Activated naive CD4-positive, alpha-beta T cell treated with anti-CD3 and anti-CD28 coated beads for 36 hours (primary cell): ENCODE results near the gene SYT15. TPM values are rescaled to one million over a fixed set of nuclear protein-coding genes. Genes with fewer than 3 reads are reported as not detected.

ENCODE experiments used
- CTCF ChIA-PET: fragments of 350-600 bp; sonication (Branson Sonifier 250); formaldehyde crosslinking; loops from one replicate; lab custom pipeline; 2021; ENCODE audit warnings: antibody characterized with exemption; lab: Charles Lee
- DNase-seq: peaks from one replicate; pipeline ENCODE4 v3.0.0-alpha.2; 2020
- H3K27ac Mint-ChIP-seq: one replicate; pipeline ENCODE4 v1.8.0; 2021; ENCODE audit warnings: mild to moderate bottlenecking, mixed read lengths
- H3K27me3 Mint-ChIP-seq: one replicate; pipeline ENCODE4 v1.8.0; 2021; ENCODE audit warnings: low read depth, mixed read lengths
- H3K36me3 Mint-ChIP-seq: one replicate; pipeline ENCODE4 v1.8.0; 2021; ENCODE audit warnings: low read depth, mixed read lengths
- H3K4me1 Mint-ChIP-seq: one replicate; pipeline ENCODE4 v1.8.0; 2021; ENCODE audit warnings: low read depth, mixed read lengths
- H3K4me3 Mint-ChIP-seq: one replicate; pipeline ENCODE4 v1.8.0; 2021; ENCODE audit warnings: mild to moderate bottlenecking, moderate library complexity, mixed read lengths
- H3K9me3 Mint-ChIP-seq: one replicate; pipeline ENCODE4 v1.8.0; 2021; ENCODE audit warnings: mixed read lengths
- intact Hi-C: fragments of 100-400 bp; cut with micrococcal nuclease; formaldehyde crosslinking; loops from one replicate; pipeline ENCODE4 v1.15.1; 2023
- total RNA-seq, 2 experiments: library from RNA; stranded (reverse); gene quantifications; one replicate each; pipeline ENCODE4 v1.2.3, GENCODE V29; 2021

The SYT15 gene
- total RNA-seq, 2 experiments from 2014 or later: 0.30 to 0.43 TPM

DNA sequence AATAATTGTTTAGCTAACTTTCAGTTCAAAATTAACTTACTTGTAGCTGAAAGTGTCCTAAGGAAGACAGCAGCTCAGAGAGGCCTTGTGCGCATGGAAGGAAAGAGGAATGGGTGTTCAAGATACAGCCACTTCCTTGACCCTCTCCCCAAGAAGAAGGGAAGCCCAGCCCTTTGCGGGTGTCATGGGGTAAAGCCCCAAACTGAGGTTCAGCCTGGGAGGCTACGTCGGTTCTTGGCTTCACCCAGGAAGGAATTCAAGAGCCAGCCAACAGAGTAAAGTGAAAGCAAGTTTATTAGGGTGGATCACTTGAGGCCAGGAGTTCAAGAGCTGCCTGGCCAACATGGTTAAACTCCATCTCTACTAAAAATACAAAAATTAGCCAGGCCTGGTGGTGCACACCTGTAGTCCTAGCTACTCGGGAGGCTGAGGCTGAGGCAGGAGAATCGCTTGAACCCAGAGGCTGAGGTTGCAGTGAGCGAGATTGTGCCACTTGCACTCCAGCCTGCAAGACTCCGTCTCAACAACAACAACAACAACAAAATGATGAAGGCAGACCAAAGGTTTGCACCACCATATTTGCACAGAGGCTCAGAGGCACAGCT lies 38.4 kb upstream of the SYT15 start:
- intact Hi-C loops: no loop called here
- DNase-seq: no peak
- no peak overlapping the region for H3K4me3 Mint-ChIP-seq
- H3K4me1 Mint-ChIP-seq: peaks cover 5% of the 10 kb centered on the region
- H3K36me3 Mint-ChIP-seq: no peaks in the 10 kb centered on the region
- CTCF ChIA-PET: interaction anchor here (1.1 kb wide), 1 partner anchor 12 kb away, joined by 4 read pairs; no protein-coding TSS in a partner anchor
- no peak overlapping the region for H3K27ac Mint-ChIP-seq
- peaks cover 46% of the 10 kb centered on the region for H3K27me3 Mint-ChIP-seq
- no peaks in the 10 kb centered on the region for H3K9me3 Mint-ChIP-seq

GRCh38 chr10:46541017-46541661 lies 37.8 kb upstream of the SYT15 start:
- H3K4me3 Mint-ChIP-seq: no peak overlapping the region
- peaks cover 46% of the 10 kb centered on the region for H3K27me3 Mint-ChIP-seq
- H3K9me3 Mint-ChIP-seq: no peaks in the 10 kb centered on the region
- no peaks in the 10 kb centered on the region for H3K36me3 Mint-ChIP-seq
- peaks cover 5% of the 10 kb centered on the region for H3K4me1 Mint-ChIP-seq
- H3K27ac Mint-ChIP-seq: no peak overlapping the region
- intact Hi-C loops: no loop called here
- DNase-seq: no peak
- CTCF ChIA-PET: interaction anchor here (1.1 kb wide), 1 partner anchor 11 kb away, joined by 4 read pairs; no protein-coding TSS in a partner anchor

- intact Hi-C loops: no loop called here
- no peak overlapping the region for H3K4me3 Mint-ChIP-seq
- no peaks in the 10 kb centered on the region for H3K36me3 Mint-ChIP-seq
- CTCF ChIA-PET: no interaction called here
- peak; percentile 3 for DNase-seq
- H3K27ac Mint-ChIP-seq: no peak overlapping the region
- no peaks in the 10 kb centered on the region for H3K9me3 Mint-ChIP-seq
- peaks cover 43% of the 10 kb centered on the region for H3K27me3 Mint-ChIP-seq
- peaks cover 5% of the 10 kb centered on the region for H3K4me1 Mint-ChIP-seq
Measured at GRCh38 chr10:46541735-46542566, 37.0 kb upstream of the SYT15 start.

DNA sequence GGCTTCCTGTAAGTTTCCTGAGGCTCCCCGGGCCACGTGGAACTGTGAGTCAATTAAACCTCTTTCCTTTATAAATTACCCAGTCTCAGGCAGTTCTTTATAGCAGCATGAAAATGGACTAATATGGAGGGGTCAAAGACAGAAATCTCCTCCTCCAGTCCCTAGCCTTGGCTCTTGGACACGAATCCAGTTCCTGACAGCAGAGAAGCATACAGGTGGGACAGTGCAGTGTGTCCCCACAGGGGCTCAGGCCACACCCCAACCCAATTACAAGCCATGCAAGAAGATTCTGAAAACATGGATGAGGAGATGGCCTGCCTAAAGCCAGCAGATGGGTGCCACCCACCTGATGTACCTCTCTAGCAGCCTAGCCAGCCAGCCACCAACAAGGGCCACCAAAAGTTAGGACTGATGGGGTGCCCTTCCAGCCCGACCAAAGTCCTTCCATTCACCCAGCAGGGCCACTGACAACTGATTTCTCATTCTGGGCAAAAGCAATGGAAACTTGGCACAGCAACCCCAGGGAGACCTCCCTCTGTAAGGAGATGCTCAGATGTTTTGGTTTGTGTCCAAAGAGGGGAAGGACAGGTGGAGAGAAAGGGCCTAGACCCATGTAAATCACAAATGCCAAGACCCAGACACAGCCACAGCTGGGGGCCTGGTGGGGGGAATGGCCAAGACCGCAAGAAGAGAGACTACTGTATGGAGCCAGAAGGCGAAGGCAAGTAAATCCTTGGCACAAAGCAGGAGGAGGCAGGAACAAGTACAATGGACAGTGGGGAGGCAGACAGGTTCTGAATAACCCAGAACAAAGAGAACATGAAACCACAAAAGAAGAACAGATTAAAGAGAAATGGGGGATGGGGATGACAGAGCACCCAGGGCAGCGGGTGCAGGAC lies 36.1 kb upstream of the SYT15 start:
- intact Hi-C loops: no loop called here
- peak; percentile 3 for DNase-seq
- CTCF ChIA-PET: interaction anchor here (0.8 kb wide), 1 partner anchor 9 kb away, joined by 4 read pairs; no protein-coding TSS in a partner anchor
- no peaks in the 10 kb centered on the region for H3K36me3 Mint-ChIP-seq
- H3K27ac Mint-ChIP-seq: no peak overlapping the region
- H3K4me3 Mint-ChIP-seq: no peak overlapping the region
- H3K4me1 Mint-ChIP-seq: peaks cover 5% of the 10 kb centered on the region
- H3K9me3 Mint-ChIP-seq: no peaks in the 10 kb centered on the region
- H3K27me3 Mint-ChIP-seq: peaks cover 37% of the 10 kb centered on the region

- intact Hi-C loops: no loop called here
Measured at GRCh38 chr10:46543466-46544377, 35.2 kb upstream of the SYT15 start.

DNA sequence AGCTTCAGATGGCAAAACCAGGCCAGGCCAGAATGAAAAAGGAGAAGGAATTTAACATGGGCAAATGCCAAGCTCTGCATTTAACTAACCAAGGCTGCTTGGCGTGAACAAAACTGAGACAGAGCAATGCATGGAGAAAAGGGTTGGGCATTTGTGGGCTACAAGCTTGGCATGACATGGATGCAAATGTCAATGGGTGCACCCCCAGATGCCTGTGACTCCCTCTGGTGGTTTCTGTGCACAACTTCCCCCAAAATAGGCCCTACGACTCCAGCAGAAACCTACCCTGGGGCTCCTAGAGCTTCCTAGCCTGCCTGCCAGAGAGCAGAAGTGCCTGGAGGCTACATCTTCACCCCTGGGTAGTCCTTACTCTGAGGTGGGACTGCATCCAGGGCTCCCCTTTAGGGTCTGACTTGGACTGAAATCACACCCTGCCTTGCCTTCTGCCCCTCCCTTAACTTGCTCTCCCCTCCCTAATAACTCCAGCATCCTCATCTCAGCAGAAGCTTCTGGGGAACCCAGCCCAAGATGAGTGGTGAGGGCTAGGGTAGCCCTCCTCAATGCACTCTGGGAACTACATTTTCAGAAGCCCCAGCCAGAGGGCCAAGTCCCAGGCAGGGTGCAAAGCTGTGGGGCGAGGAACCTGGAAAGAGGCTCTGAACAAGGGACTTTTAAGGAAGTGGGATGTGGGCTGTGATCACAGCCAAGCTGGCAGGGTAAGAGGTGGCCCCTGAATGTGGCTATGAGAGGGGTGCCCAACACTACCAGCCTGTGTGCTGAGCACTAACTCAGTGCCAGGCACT lies 33.7 kb upstream of the SYT15 start:
- H3K4me1 Mint-ChIP-seq: peaks cover 5% of the 10 kb centered on the region
- no peak overlapping the region for H3K4me3 Mint-ChIP-seq
- no peaks in the 10 kb centered on the region for H3K9me3 Mint-ChIP-seq
- intact Hi-C loops: no loop called here
- H3K27ac Mint-ChIP-seq: no peak overlapping the region
- H3K36me3 Mint-ChIP-seq: no peaks in the 10 kb centered on the region
- peak; percentile 9 for DNase-seq
- peaks cover 22% of the 10 kb centered on the region for H3K27me3 Mint-ChIP-seq
- CTCF ChIA-PET: interaction anchor here (0.6 to 1.1 kb wide), 4 partner anchors 9 to 1295 kb away, joined by 3 to 5 read pairs (median 3); no protein-coding TSS in a partner anchor

More at GRCh38 chr10:46543466-46544377, 35.2 kb upstream of the SYT15 start:
- H3K4me3 Mint-ChIP-seq: no peak overlapping the region
- CTCF ChIA-PET: interaction anchor here (0.8 kb wide), 1 partner anchor 8 kb away, joined by 4 read pairs; no protein-coding TSS in a partner anchor
- H3K4me1 Mint-ChIP-seq: peaks cover 5% of the 10 kb centered on the region
- H3K27me3 Mint-ChIP-seq: peaks cover 32% of the 10 kb centered on the region
- peak; percentile 1 for DNase-seq
- no peaks in the 10 kb centered on the region for H3K36me3 Mint-ChIP-seq
- H3K27ac Mint-ChIP-seq: no peak overlapping the region
- H3K9me3 Mint-ChIP-seq: no peaks in the 10 kb centered on the region

DNA sequence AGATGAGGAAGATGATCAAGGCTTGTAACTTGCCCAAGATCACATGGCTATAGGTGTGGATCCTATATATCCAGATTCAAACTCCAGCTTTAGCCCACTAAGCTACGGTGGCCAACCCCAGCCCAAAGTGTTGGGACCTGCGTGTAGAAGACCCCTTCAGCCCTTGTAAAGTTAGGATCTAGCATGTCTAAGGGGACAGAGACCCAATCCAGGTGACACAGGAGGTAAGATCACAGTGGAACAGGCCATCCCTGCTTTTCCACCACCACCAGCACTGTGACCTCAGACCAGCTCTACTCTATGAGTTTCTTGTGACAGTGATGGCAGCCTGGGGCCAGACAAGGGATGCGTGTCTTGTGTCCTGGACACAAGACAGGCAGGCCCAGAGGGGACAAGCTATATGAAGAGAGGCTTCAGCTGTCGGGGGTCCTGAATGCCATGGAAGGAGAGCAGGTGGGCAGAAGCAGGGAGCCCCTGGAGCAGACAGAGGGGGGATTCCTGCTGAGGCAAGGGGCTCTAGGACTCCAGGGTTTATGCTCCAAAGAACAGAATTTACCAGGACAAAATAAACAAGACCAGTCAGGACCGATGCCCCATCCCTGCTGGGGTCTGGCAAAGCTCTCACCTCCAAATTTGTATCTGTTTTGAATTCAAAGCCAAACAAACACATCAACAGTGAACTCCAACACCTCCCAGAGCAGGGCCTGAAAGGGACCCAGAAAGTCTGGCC lies 32.9 kb upstream of the SYT15 start:
- intact Hi-C loops: no loop called here
- Mint-ChIP-seq H3K4me3 (no peak overlapping the region), H3K4me1 (peaks cover 3% of the 10 kb centered on the region), H3K27ac (no peak overlapping the region), H3K9me3 (no peaks in the 10 kb centered on the region), H3K36me3 (no peaks in the 10 kb centered on the region), H3K27me3 (peaks cover 14% of the 10 kb centered on the region)
- CTCF ChIA-PET: interaction anchor here (0.7 to 1.1 kb wide), 2 partner anchors 8 to 318 kb away, joined by 3 read pairs; no protein-coding TSS in a partner anchor
- DNase-seq: peak; percentile 2

DNA sequence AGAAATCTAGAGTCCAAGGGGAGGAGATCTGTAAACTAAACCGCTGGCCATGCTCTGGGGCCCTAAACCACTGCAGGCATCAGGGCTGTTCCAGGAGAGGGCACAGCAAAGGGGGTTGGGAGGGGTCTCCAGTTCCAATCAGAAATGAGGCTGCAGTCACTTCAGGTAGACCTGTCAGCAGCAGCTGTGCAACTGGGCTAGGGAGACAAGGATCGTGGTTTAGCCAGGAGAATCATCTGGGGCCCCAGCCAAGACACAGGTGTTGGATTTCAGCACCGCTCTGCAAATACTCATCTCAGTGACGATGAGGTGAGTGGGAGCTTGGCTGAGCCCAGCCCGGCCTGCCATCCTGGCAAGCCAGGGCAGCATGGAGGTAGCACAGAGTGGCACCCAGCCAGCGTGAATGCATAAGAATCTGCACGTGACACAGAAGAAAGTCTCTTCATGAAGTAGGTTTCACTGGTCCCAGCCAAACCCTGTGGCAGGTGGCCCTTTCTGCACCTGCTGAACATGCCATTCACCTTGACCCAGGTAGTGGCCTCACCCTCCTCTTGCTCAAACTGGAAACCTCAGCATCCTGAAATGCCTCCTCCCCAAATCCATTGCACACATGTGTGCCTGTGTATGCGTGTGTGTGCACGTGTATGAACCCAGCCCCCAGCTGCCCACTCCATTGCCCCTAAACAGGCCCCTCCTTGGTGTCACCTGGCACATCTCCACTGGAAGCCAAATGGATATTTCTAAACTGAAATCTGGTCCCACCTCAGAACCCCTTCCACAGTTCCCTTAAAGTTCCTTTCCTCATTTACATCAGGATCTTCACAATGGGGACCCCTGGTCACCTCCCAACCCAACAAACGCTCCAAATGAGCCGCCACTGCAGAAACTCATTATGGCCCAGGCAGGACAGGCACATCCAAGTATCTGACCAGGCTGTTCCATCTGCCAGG lies 32.1 kb upstream of the SYT15 start:
- peak; percentile 3 for DNase-seq
- H3K9me3 Mint-ChIP-seq: no peaks in the 10 kb centered on the region
- no peaks in the 10 kb centered on the region for H3K36me3 Mint-ChIP-seq
- peaks cover 3% of the 10 kb centered on the region for H3K4me1 Mint-ChIP-seq
- no peak overlapping the region for H3K27ac Mint-ChIP-seq
- no peak overlapping the region for H3K4me3 Mint-ChIP-seq
- H3K27me3 Mint-ChIP-seq: peaks cover 13% of the 10 kb centered on the region
- CTCF ChIA-PET: no interaction called here
- intact Hi-C loops: no loop called here
